Endothelial cell (in vitro differentiated cells): ENCODE data around the gene AMT. TPM values are rescaled to one million over a fixed set of nuclear protein-coding genes. Genes with fewer than 3 reads are reported as not detected.
"Not testable (repeated sequence)": the region's sequence is repeated elsewhere in the genome, so short reads cannot be mapped to it uniquely, and the experiment has no call there.

ENCODE experiments used
- DNase-seq: peaks from one replicate; pipeline ENCODE4 v3.0.0; 2021; ENCODE audit warnings: low spot score
- H3K27ac Mint-ChIP-seq: one replicate; pipeline ENCODE4 v1.8.0; 2021; ENCODE audit warnings: mixed read lengths, inconsistent platforms; ENCODE audit not compliant: unreplicated experiment
- H3K27me3 Mint-ChIP-seq: one replicate; pipeline ENCODE4 v1.8.0; 2021; ENCODE audit warnings: mild to moderate bottlenecking, moderate library complexity, mixed read lengths, inconsistent platforms; ENCODE audit not compliant: unreplicated experiment
- H3K36me3 Mint-ChIP-seq: one replicate; pipeline ENCODE4 v1.8.0; 2021; ENCODE audit warnings: mild to moderate bottlenecking, low read depth, mixed read lengths, inconsistent platforms; ENCODE audit not compliant: unreplicated experiment
- H3K4me1 Mint-ChIP-seq: one replicate; pipeline ENCODE4 v1.8.0; 2021; ENCODE audit warnings: mild to moderate bottlenecking, mixed read lengths, inconsistent platforms; ENCODE audit not compliant: unreplicated experiment
- H3K4me3 Mint-ChIP-seq: one replicate; pipeline ENCODE4 v1.8.0; 2021; ENCODE audit warnings: mild to moderate bottlenecking, mixed read lengths, inconsistent platforms; ENCODE audit not compliant: unreplicated experiment
- H3K9me3 Mint-ChIP-seq: one replicate; pipeline ENCODE4 v1.8.0; 2021; ENCODE audit warnings: mixed read lengths, inconsistent platforms; ENCODE audit not compliant: unreplicated experiment
- CTCF ChIP-seq: fragments of 200-600 bp; sonication (generic); IDR thresholded peaks from one replicate; pipeline ENCODE4 v1.5.0; 2021; ENCODE audit warnings: antibody characterized with exemption; ENCODE audit not compliant: unreplicated experiment
- total RNA-seq: library from RNA; stranded (reverse); fragmentation: NEBNext Ultra II Directional; extraction: Animal tissue kit (Norgen Biotek cat#: 25700); gene quantifications from one replicate; pipeline ENCODE4 v1.2.1, GENCODE V29; 2021; ENCODE audit not compliant: unreplicated experiment

AMT gene
- total RNA-seq, 1 donor from 2014 or later: 11.9 TPM

- DNase-seq: no peak
- H3K9me3 Mint-ChIP-seq: no peaks in the 10 kb centered on the region
- H3K4me3 Mint-ChIP-seq: peak overlapping the region; percentile 99
- H3K27ac Mint-ChIP-seq: peak overlapping the region; percentile 98
- peaks cover 22% of the 10 kb centered on the region for H3K36me3 Mint-ChIP-seq
- peaks cover 44% of the 10 kb centered on the region for H3K4me1 Mint-ChIP-seq
- peaks cover 23% of the 10 kb centered on the region for H3K27me3 Mint-ChIP-seq
- no peak for TF ChIP-seq CTCF
Observed at GRCh38 chr3:49410846-49411534, 11.3 kb downstream of the AMT start.

GRCh38 chr3:49410066-49410845 is 12.0 kb downstream of the AMT start:
- Mint-ChIP-seq H3K4me3 (peak overlapping the region; percentile 99), H3K27ac (peak overlapping the region; percentile 98), H3K36me3 (peaks cover 22% of the 10 kb centered on the region), H3K9me3 (no peaks in the 10 kb centered on the region), H3K27me3 (peaks cover 20% of the 10 kb centered on the region), H3K4me1 (peaks cover 42% of the 10 kb centered on the region)
- TF ChIP-seq CTCF: no peak
- DNase-seq: no peak

- Mint-ChIP-seq H3K9me3 (no peaks in the 10 kb centered on the region), H3K4me3 (no peak overlapping the region), H3K4me1 (peaks cover 23% of the 10 kb centered on the region), H3K27me3 (peaks cover 3% of the 10 kb centered on the region), H3K27ac (peak overlapping the region; percentile 48), H3K36me3 (peaks cover 19% of the 10 kb centered on the region)
- no peak for DNase-seq
- TF ChIP-seq CTCF: no peak
Observed at GRCh38 chr3:49406571-49407565, 15.4 kb downstream of the AMT start.

GRCh38 chr3:49405570-49405969 is 16.7 kb downstream of the AMT start:
- peaks cover 25% of the 10 kb centered on the region for H3K4me1 Mint-ChIP-seq

GRCh38 chr3:49403891-49404290 is 18.4 kb downstream of the AMT start:
- TF ChIP-seq CTCF: no peak

More at GRCh38 chr3:49405570-49405969, 16.7 kb downstream of the AMT start:
- H3K9me3 Mint-ChIP-seq, DNase-seq, H3K4me3 Mint-ChIP-seq, H3K27me3 Mint-ChIP-seq: not testable (repeated sequence)
- H3K27ac Mint-ChIP-seq: peak overlapping the region; percentile 16
- H3K36me3 Mint-ChIP-seq: peaks cover 20% of the 10 kb centered on the region

More at GRCh38 chr3:49403891-49404290, 18.4 kb downstream of the AMT start:
- no peak for DNase-seq
- Mint-ChIP-seq H3K9me3 (no peaks in the 10 kb centered on the region), H3K27me3 (peaks cover 3% of the 10 kb centered on the region), H3K27ac (no peak overlapping the region), H3K36me3 (peaks cover 8% of the 10 kb centered on the region), H3K4me3 (no peak overlapping the region), H3K4me1 (peaks cover 17% of the 10 kb centered on the region)
